ENCODE data around the gene MTUS2. TPM values are rescaled to one million over a fixed set of nuclear protein-coding genes. Genes with fewer than 3 reads are reported as not detected.

Gene MTUS2
- total RNA-seq, 1 experiment from 2014 or later = 0.35 TPM

DNA sequence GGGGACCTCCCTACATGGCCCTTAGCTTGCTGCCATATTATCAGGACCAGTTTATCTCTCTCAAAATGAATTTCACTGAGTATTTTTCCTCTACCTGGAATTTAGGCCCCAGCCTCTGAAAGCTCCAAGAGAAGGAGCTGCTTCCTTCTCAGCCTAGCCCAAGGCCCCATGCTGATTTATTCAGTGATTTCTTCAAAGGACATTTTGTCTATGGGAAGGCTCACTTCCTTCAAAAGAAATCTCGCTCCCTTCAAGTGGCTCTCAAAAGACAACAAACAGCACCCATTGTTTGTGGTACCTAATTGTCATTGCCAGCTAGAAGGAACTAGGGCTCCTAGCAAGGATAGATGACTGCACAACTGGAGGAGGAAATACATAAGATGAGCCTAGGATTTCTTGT lies 602.9 kb downstream of the MTUS2 start:
- Histone ChIP-seq H2BK20ac (ENCODE audit: low read depth, low read length, poor library complexity, severe bottlenecking) (no peak overlapping the region), H2AFZ (ENCODE audit: low read length) (no peak overlapping the region), H2BK12ac (ENCODE audit: insufficient read length, low read depth, low read length) (no peak overlapping the region), H2BK15ac (ENCODE audit: low read depth, low read length) (no peak overlapping the region), H3K9me3 (ENCODE audit: control insufficient read depth, low read depth, low read length) (no peaks in the 10 kb centered on the region), H4K20me1 (ENCODE audit: control insufficient read depth, insufficient read depth, insufficient read length) (no peaks in the 10 kb centered on the region), H3K56ac (ENCODE audit: insufficient read length, low read depth, low read length) (no peak overlapping the region), H3K4me2 (ENCODE audit: insufficient read depth, insufficient read length, low read length) (no peak overlapping the region), H3K23me2 (ENCODE audit: insufficient read length, low read depth, low read length, poor library complexity, severe bottlenecking) (no peaks in the 10 kb centered on the region), H4K5ac (ENCODE audit: insufficient read length, low read depth, low read length) (no peak overlapping the region), H4K8ac (replicated peaks; ENCODE audit: insufficient read length, low read depth, low read length) (no peak overlapping the region), H3K27me3 (ENCODE audit: insufficient read depth, low read length) (no peaks in the 10 kb centered on the region), H3K79me2 (ENCODE audit: insufficient read depth, low read length) (no peaks in the 10 kb centered on the region), H2AK5ac (ENCODE audit: insufficient read length, low read length) (no peak overlapping the region), H3K4ac (ENCODE audit: low read depth, low read length) (no peak overlapping the region), H3K18ac (ENCODE audit: insufficient read length, low read depth, low read length) (no peak overlapping the region), H3K9ac (ENCODE audit: extremely low read depth, insufficient read length, low read length) (no peak overlapping the region), H4K91ac (ENCODE audit: insufficient read length, low read depth, low read length) (no peak overlapping the region), H3K23ac (ENCODE audit: insufficient read length, low read depth, low read length) (no peak overlapping the region), H3K4me1 (ENCODE audit: insufficient read depth, low read length) (peaks cover 2% of the 10 kb centered on the region; the same call in 1 of the 2 replicates), H3T11ph (ENCODE audit: low read length) (no peak overlapping the region), H3K27ac (ENCODE audit: insufficient read length, low read depth, low read length) (no peak overlapping the region), H2BK5ac (ENCODE audit: insufficient read length, low read length) (no peak overlapping the region), H3K79me1 (ENCODE audit: insufficient read depth, low read depth, low read length, poor library complexity, severe bottlenecking) (no peaks in the 10 kb centered on the region), H3K14ac (ENCODE audit: insufficient read depth, low read length) (no peak overlapping the region), H2BK120ac (ENCODE audit: low read depth, low read length, poor library complexity, severe bottlenecking) (no peak overlapping the region)
- H3K36me3 Mint-ChIP-seq (ENCODE audit: insufficient read depth in 1 of 3, low read depth in 3 of 3) = no peaks in the 10 kb centered on the region
- H3K4me1 Mint-ChIP-seq = peaks cover 17 to 18% of the 10 kb centered on the region in 2 experiments
- peaks cover 17% of the 10 kb centered on the region for H3K27me3 Mint-ChIP-seq (ENCODE audit: low read depth)
- no peak overlapping the region for H3K4me3 Mint-ChIP-seq
- no peaks in the 10 kb centered on the region for H3K9me3 Mint-ChIP-seq
- TF ChIP-seq, protein P1, sequence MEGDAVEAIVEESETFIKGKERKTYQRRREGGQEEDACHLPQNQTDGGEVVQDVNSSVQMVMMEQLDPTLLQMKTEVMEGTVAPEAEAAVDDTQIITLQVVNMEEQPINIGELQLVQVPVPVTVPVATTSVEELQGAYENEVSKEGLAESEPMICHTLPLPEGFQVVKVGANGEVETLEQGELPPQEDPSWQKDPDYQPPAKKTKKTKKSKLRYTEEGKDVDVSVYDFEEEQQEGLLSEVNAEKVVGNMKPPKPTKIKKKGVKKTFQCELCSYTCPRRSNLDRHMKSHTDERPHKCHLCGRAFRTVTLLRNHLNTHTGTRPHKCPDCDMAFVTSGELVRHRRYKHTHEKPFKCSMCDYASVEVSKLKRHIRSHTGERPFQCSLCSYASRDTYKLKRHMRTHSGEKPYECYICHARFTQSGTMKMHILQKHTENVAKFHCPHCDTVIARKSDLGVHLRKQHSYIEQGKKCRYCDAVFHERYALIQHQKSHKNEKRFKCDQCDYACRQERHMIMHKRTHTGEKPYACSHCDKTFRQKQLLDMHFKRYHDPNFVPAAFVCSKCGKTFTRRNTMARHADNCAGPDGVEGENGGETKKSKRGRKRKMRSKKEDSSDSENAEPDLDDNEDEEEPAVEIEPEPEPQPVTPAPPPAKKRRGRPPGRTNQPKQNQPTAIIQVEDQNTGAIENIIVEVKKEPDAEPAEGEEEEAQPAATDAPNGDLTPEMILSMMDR (conservative IDR thresholded peaks at IDR 0.05) = no peak
- no CpG with 5 or more reads among the region's 1 CpG for WGBS (ENCODE audit: extremely low coverage, insufficient read length, low lambda C conversion rate)
- DNase-seq = no peak
- no peak overlapping the region for H3K27ac Mint-ChIP-seq

Measured in H9 (cell line).